HCT116 (cell line): Measurements from ENCODE around the gene NUB1. TPM values are rescaled to one million over a fixed set of nuclear protein-coding genes. Genes with fewer than 3 reads are reported as not detected.

Source experiments
- ATAC-seq: fragments of 200-7000 bp; cut with Tn5 transposase; 2 replicates; pipeline ENCODE4 v1.9.1; 2020; ENCODE audit warnings: mild to moderate bottlenecking, moderate library complexity
- BruUV-seq: library from RNA; stranded (reverse); fragments of 400-500 nt; replicated peaks from 2 replicates; lab custom pipeline; 2021; lab: Mats Ljungman, UMichigan
- CTCF ChIA-PET: fragments of 300-600 bp; sonication (Branson Sonifier 250); formaldehyde crosslinking; loops from one replicate; lab custom pipeline; 2021; ENCODE audit warnings: antibody characterized with exemption; lab: Charles Lee
- POLR2A ChIA-PET: fragments of 300-600, 350-600 bp; sonication (Branson Sonifier 250); formaldehyde crosslinking; loops from one replicate; lab custom pipeline; 2021; ENCODE audit warnings: antibody characterized with exemption; lab: Charles Lee
- RAD21 ChIA-PET, 2 experiments: fragments of 300-600 bp; sonication (Branson Sonifier 250); formaldehyde crosslinking; loops; one replicate each; lab custom pipeline; 2023; ENCODE audit warnings: low total read pairs in 2 of 2; ENCODE audit not compliant: uncharacterized antibody in 2 of 2, unreplicated experiment in 2 of 2, low non-redundant PET in 1 of 2; lab: Charles Lee
- DNase-seq: peaks from one replicate; pipeline ENCODE4 v3.0.0-alpha.2; 2010; ENCODE audit warnings: low read depth, low spot score
- H2AFZ ChIP-seq: fragments of 200-600 bp; shearing (Covaris generic), sonication (generic); 2 replicates; pipeline ENCODE4 v1.6.1; 2017; ENCODE audit warnings: low read depth, mixed run types, mixed read lengths, antibody characterized with exemption, low read length; ENCODE audit not compliant: poor library complexity, severe bottlenecking
- H3K27ac ChIP-seq: 2 replicates; pipeline ENCODE4 v1.5.1; 2012; ENCODE audit warnings: low read depth, low read length
- H3K27me3 ChIP-seq: fragments of 200-600 bp; sonication (generic); 2 replicates; pipeline ENCODE4 v1.6.1; 2016; ENCODE audit warnings: mixed run types, low read length, mixed read lengths; ENCODE audit not compliant: insufficient read depth
- H3K36me3 ChIP-seq, 2 experiments: fragments of 200-500 bp in 1 of 2; fragments of 200-600 bp in 1 of 2; sonication (Bioruptor generic) in 1 of 2; sonication (generic) in 1 of 2; 2 replicates each; pipeline versions ENCODE4 v1.5.1 to v1.6.1; 2014 to 2016; ENCODE audit warnings: low read length in 2 of 2, inconsistent platforms in 1 of 2, mixed read lengths in 1 of 2, mixed run types in 1 of 2; ENCODE audit not compliant: insufficient read depth in 2 of 2, control insufficient read depth in 1 of 2
- H3K4me1 ChIP-seq, 2 experiments: fragments of 200-600 bp in 1 of 2; sonication (generic) in 1 of 2; 2 replicates each; pipeline versions ENCODE4 v1.5.1 to v1.6.1; 2012 to 2017; ENCODE audit warnings: low read length in 2 of 2, inconsistent platforms in 1 of 2, mild to moderate bottlenecking in 1 of 2, mixed read lengths in 1 of 2, mixed run types in 1 of 2, moderate library complexity in 1 of 2; ENCODE audit not compliant: insufficient read depth in 2 of 2, control insufficient read depth in 1 of 2
- H3K4me2 ChIP-seq: fragments of 200-600 bp; sonication (generic); 2 replicates; pipeline ENCODE4 v1.6.1; 2017; ENCODE audit warnings: mixed run types, low read length, mixed read lengths
- H3K4me3 ChIP-seq, 2 experiments: fragments of 200-600 bp in 1 of 2; sonication (generic) in 1 of 2; replicated peaks in 1 of 2; 2 replicates each; pipeline ENCODE4 v1.5.1; 2011 to 2016; ENCODE audit warnings: low read length in 2 of 2, control low read depth in 1 of 2, low read depth in 1 of 2, mild to moderate bottlenecking in 1 of 2, mixed read lengths in 1 of 2, mixed run types in 1 of 2
- H3K79me2 ChIP-seq: fragments of 200-600 bp; sonication (generic); 2 replicates; pipeline ENCODE4 v1.6.1; 2017; ENCODE audit warnings: mild to moderate bottlenecking, mixed run types, low read length, moderate library complexity, mixed read lengths; ENCODE audit not compliant: insufficient read depth
- H3K9ac ChIP-seq: fragments of 200-600 bp; sonication (generic); 2 replicates; pipeline ENCODE4 v1.6.1; 2016; ENCODE audit warnings: low read length, mixed read lengths
- H3K9me2 ChIP-seq: fragments of 200-600 bp; sonication (generic), shearing (Covaris generic); 2 replicates; pipeline ENCODE4 v1.6.1; 2017; ENCODE audit warnings: mixed run types, mild to moderate bottlenecking, moderate library complexity; ENCODE audit not compliant: insufficient read depth
- H3K9me3 ChIP-seq, 2 experiments: fragments of 200-500 bp in 1 of 2; fragments of 200-600 bp in 1 of 2; sonication (Bioruptor generic) in 1 of 2; sonication (generic) in 1 of 2; 2 replicates each; pipeline ENCODE4 v1.6.1; 2014 to 2017; ENCODE audit warnings: low read length in 2 of 2, mixed read lengths in 2 of 2, inconsistent platforms in 1 of 2, low read depth in 1 of 2, mild to moderate bottlenecking in 1 of 2, mixed run types in 1 of 2, moderate library complexity in 1 of 2; ENCODE audit not compliant: control insufficient read depth in 1 of 2, insufficient read depth in 1 of 2
- H4K20me1 ChIP-seq: fragments of 200-600 bp; sonication (generic), shearing (Covaris generic); 2 replicates; pipeline ENCODE4 v1.6.1; 2017; ENCODE audit warnings: mixed run types, mild to moderate bottlenecking, moderate library complexity; ENCODE audit not compliant: insufficient read depth
- CEBPB ChIP-seq: IDR thresholded peaks from 2 replicates; pipeline ENCODE4 v1.6.1; 2012; ENCODE audit warnings: low read depth
- EGR1 ChIP-seq: IDR thresholded peaks from 2 replicates; pipeline ENCODE4 v1.6.1; 2012; ENCODE audit warnings: low read depth
- EZH2 ChIP-seq: fragments of 200-600 bp; sonication (generic); IDR thresholded peaks from 2 replicates; pipeline ENCODE4 v1.6.1; 2017; ENCODE audit warnings: antibody characterized with exemption, mixed run types
- EZH2phosphoT487 ChIP-seq: fragments of 200-600 bp; IDR thresholded peaks from 2 replicates; pipeline ENCODE4 v1.6.1; 2018; ENCODE audit warnings: antibody characterized with exemption, borderline replicate concordance
- JUND ChIP-seq: IDR thresholded peaks from 2 replicates; pipeline ENCODE4 v1.6.1; 2012
- POLR2A ChIP-seq: IDR thresholded peaks from 2 replicates; pipeline ENCODE4 v1.7.0; 2011; ENCODE audit warnings: borderline replicate concordance; ENCODE audit not compliant: insufficient read depth, insufficient read length; ENCODE audit errors: extremely low read depth
- POLR2AphosphoS5 ChIP-seq: IDR thresholded peaks from 2 replicates; pipeline ENCODE4 v1.6.1; 2011; ENCODE audit warnings: mild to moderate bottlenecking, low read depth, low read length, moderate library complexity
- RAD21 ChIP-seq: IDR thresholded peaks from 2 replicates; pipeline ENCODE4 v1.6.1; 2012; ENCODE audit warnings: low read depth, mild to moderate bottlenecking
- SIN3A ChIP-seq: IDR thresholded peaks from 2 replicates; pipeline ENCODE4 v1.6.1; 2012; ENCODE audit warnings: low read depth
- SP1 ChIP-seq: IDR thresholded peaks from 2 replicates; pipeline ENCODE4 v1.6.1; 2012; ENCODE audit warnings: low read depth
- SRF ChIP-seq: IDR thresholded peaks from 2 replicates; pipeline ENCODE4 v1.6.1; 2012; ENCODE audit warnings: low read depth
- TCF7L2 ChIP-seq: IDR thresholded peaks from 2 replicates; pipeline ENCODE4 v1.7.0; 2011; ENCODE audit warnings: borderline replicate concordance, inconsistent platforms; ENCODE audit not compliant: insufficient read depth, insufficient read length; ENCODE audit errors: extremely low read depth
- ZFX ChIP-seq: fragments of 450-650 bp; IDR thresholded peaks from 2 replicates; pipeline ENCODE4 v1.6.1; 2017
- intact Hi-C: fragments of 100-400 bp; cut with micrococcal nuclease; formaldehyde crosslinking; loops from 2 replicates; pipeline ENCODE4 v1.10.0; 2022
- total RNA-seq: library from RNA; stranded (reverse); gene quantifications from one replicate; pipeline ENCODE4 v1.2.1, GENCODE V29; 2021; ENCODE audit not compliant: unreplicated experiment
- TF ChIP-seq, protein P1 (sequence below): IDR thresholded peaks from 2 replicates; pipeline ENCODE4 v1.6.1; 2012; ENCODE audit warnings: low read depth
- TF ChIP-seq, protein P2 (sequence below): IDR thresholded peaks from 2 replicates; pipeline ENCODE4 v1.6.1; 2012
- TF ChIP-seq, protein P3 (sequence below), 3 experiments: fragments of 200-600 bp in 1 of 3; sonication (generic) in 1 of 3; IDR thresholded peaks in 2 of 3; conservative IDR thresholded peaks in 1 of 3; 2 replicates each; pipeline ENCODE4 v1.5.1; 2012 to 2017; ENCODE audit warnings: low read depth in 2 of 3, low read length in 2 of 3, antibody characterized with exemption in 1 of 3, borderline replicate concordance in 1 of 3, control low read depth in 1 of 3, mild to moderate bottlenecking in 1 of 3, mixed read lengths in 1 of 3, mixed run types in 1 of 3, moderate library complexity in 1 of 3; ENCODE audit not compliant: insufficient read depth in 1 of 3

The NUB1 gene
- total RNA-seq, 1 experiment from 2014 or later: 44.0 TPM

DNA sequence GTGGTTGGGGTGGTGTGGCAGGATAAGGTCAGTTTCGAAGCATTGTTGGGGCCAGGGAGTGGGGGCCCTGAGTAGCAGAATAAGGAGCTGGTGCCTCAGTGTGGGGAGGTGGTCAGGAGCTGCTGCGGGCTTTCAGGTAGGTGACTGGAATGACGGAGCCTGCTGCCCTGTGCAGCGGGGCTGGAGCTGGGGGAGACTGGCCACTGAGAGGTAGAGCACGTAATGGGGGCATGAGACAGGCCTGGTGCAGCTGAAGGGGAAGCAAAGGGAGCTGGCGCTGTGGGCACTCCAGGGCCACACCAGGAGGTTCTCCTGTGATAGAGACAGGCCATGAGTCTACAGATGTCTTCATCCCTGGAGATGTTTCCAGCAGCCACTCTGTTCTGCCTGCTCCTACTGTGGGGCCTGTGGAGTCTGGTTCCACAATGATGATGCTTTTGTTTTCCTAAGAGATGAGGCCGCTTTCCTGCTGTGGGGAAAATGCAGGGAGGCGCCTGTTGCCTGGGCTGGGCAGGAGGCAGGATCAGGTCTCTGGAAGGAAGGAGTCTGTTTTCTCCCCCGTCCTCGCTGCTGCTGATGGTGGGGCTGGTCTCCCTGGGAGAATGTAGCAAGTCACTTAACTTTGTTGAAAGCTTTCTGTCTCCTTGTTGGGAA, 31.1 kb downstream of the NUB1 start:
- no peak for ATAC-seq
- no peaks in the 10 kb centered on the region for H3K9me2 ChIP-seq
- no peaks in the 10 kb centered on the region for H3K9me3 ChIP-seq
- intact Hi-C loops: no loop called here
- H3K27ac ChIP-seq: no peak overlapping the region
- DNase-seq: no peak
- H3K4me3 ChIP-seq: no peak overlapping the region
- H3K36me3 ChIP-seq: no peaks in the 10 kb centered on the region; a peak in 1 of 4 replicates
- H3K79me2 ChIP-seq: no peaks in the 10 kb centered on the region
- CTCF ChIA-PET: no interaction called here
- RAD21 ChIA-PET: no interaction called here
- no TSS peak for BruUV-seq
- POLR2A ChIA-PET: no interaction called here
- H2AFZ ChIP-seq: no peak overlapping the region
- H3K9ac ChIP-seq: no peak overlapping the region
- peaks cover 2 to 9% of the 10 kb centered on the region in 2 experiments; a peak in 2 of 4 replicates for H3K4me1 ChIP-seq
- H3K27me3 ChIP-seq: no peaks in the 10 kb centered on the region
- TF ChIP-seq TCF7L2: no peak
- no peak for TF ChIP-seq CEBPB
- TF ChIP-seq, protein P1, sequence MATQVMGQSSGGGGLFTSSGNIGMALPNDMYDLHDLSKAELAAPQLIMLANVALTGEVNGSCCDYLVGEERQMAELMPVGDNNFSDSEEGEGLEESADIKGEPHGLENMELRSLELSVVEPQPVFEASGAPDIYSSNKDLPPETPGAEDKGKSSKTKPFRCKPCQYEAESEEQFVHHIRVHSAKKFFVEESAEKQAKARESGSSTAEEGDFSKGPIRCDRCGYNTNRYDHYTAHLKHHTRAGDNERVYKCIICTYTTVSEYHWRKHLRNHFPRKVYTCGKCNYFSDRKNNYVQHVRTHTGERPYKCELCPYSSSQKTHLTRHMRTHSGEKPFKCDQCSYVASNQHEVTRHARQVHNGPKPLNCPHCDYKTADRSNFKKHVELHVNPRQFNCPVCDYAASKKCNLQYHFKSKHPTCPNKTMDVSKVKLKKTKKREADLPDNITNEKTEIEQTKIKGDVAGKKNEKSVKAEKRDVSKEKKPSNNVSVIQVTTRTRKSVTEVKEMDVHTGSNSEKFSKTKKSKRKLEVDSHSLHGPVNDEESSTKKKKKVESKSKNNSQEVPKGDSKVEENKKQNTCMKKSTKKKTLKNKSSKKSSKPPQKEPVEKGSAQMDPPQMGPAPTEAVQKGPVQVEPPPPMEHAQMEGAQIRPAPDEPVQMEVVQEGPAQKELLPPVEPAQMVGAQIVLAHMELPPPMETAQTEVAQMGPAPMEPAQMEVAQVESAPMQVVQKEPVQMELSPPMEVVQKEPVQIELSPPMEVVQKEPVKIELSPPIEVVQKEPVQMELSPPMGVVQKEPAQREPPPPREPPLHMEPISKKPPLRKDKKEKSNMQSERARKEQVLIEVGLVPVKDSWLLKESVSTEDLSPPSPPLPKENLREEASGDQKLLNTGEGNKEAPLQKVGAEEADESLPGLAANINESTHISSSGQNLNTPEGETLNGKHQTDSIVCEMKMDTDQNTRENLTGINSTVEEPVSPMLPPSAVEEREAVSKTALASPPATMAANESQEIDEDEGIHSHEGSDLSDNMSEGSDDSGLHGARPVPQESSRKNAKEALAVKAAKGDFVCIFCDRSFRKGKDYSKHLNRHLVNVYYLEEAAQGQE: no peak
- no peak for TF ChIP-seq RAD21
- no peak for TF ChIP-seq EZH2phosphoT487
- no peak for TF ChIP-seq EGR1
- TF ChIP-seq SIN3A: no peak
- no peak for TF ChIP-seq JUND
- no peak for TF ChIP-seq SP1
- no peak for TF ChIP-seq SRF
- TF ChIP-seq, protein P2, sequence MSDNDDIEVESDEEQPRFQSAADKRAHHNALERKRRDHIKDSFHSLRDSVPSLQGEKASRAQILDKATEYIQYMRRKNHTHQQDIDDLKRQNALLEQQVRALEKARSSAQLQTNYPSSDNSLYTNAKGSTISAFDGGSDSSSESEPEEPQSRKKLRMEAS: no peak
- TF ChIP-seq EZH2: no peak
- no peak for TF ChIP-seq ZFX
- no peak for TF ChIP-seq POLR2A
- TF ChIP-seq, protein P3, sequence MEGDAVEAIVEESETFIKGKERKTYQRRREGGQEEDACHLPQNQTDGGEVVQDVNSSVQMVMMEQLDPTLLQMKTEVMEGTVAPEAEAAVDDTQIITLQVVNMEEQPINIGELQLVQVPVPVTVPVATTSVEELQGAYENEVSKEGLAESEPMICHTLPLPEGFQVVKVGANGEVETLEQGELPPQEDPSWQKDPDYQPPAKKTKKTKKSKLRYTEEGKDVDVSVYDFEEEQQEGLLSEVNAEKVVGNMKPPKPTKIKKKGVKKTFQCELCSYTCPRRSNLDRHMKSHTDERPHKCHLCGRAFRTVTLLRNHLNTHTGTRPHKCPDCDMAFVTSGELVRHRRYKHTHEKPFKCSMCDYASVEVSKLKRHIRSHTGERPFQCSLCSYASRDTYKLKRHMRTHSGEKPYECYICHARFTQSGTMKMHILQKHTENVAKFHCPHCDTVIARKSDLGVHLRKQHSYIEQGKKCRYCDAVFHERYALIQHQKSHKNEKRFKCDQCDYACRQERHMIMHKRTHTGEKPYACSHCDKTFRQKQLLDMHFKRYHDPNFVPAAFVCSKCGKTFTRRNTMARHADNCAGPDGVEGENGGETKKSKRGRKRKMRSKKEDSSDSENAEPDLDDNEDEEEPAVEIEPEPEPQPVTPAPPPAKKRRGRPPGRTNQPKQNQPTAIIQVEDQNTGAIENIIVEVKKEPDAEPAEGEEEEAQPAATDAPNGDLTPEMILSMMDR (IDR thresholded peaks at IDR 0.05 in 2 of 3, conservative IDR thresholded peaks at IDR 0.05 in 1 of 3; ENCODE audit: borderline replicate concordance in 1 of 3, insufficient read depth in 1 of 3, low read depth in 2 of 3, low read length in 2 of 3): no peak
- TF ChIP-seq POLR2AphosphoS5: no peak
- H4K20me1 ChIP-seq: no peaks in the 10 kb centered on the region
- H3K4me2 ChIP-seq: no peak overlapping the region
